Ishikawa (cell line): ENCODE results near the gene APPL2.
A peak's percentile ranks its signal among the peaks of the same experiment; 100 is the strongest.

Source experiments
- CEBPB ChIP-seq: IDR thresholded peaks from 2 replicates; pipeline ENCODE4 v1.6.1; 2012
- CREB1 ChIP-seq: IDR thresholded peaks from 2 replicates; pipeline ENCODE4 v1.6.1; 2012; ENCODE audit warnings: low read depth
- EGR1 ChIP-seq: IDR thresholded peaks from 2 replicates; pipeline ENCODE4 v1.6.1; 2012
- EP300 ChIP-seq: IDR thresholded peaks from 2 replicates; pipeline ENCODE4 v1.6.1; 2012; ENCODE audit warnings: borderline replicate concordance
- FOXM1 ChIP-seq: IDR thresholded peaks from 2 replicates; pipeline ENCODE4 v1.6.1; 2012; ENCODE audit warnings: low read depth, borderline replicate concordance
- NFIC ChIP-seq: IDR thresholded peaks from 2 replicates; pipeline ENCODE4 v1.6.1; 2012
- RAD21 ChIP-seq: IDR thresholded peaks from 2 replicates; pipeline ENCODE4 v1.6.1; 2012; ENCODE audit warnings: low read depth
- TAF1 ChIP-seq: IDR thresholded peaks from 2 replicates; pipeline ENCODE4 v1.6.1; 2012; ENCODE audit warnings: low read depth, mild to moderate bottlenecking
- TCF12 ChIP-seq: IDR thresholded peaks from 2 replicates; pipeline ENCODE4 v1.6.1; 2012; ENCODE audit warnings: low read depth
- TEAD4 ChIP-seq: IDR thresholded peaks from 2 replicates; pipeline ENCODE4 v1.6.1; 2012
- YY1 ChIP-seq: IDR thresholded peaks from 2 replicates; pipeline ENCODE4 v1.6.1; 2012; ENCODE audit warnings: low read depth
- ZBTB7A ChIP-seq: IDR thresholded peaks from 2 replicates; pipeline ENCODE4 v1.6.1; 2012; ENCODE audit warnings: low read depth
- TF ChIP-seq, protein P1 (sequence below): IDR thresholded peaks from 2 replicates; pipeline ENCODE4 v1.6.1; 2012
- TF ChIP-seq, protein P2 (sequence below): IDR thresholded peaks from 2 replicates; pipeline ENCODE4 v1.6.1; 2012; ENCODE audit warnings: low read depth, mild to moderate bottlenecking
- TF ChIP-seq, protein P3 (sequence below): IDR thresholded peaks from 2 replicates; pipeline ENCODE4 v1.6.1; 2012

APPL2 gene

DNA sequence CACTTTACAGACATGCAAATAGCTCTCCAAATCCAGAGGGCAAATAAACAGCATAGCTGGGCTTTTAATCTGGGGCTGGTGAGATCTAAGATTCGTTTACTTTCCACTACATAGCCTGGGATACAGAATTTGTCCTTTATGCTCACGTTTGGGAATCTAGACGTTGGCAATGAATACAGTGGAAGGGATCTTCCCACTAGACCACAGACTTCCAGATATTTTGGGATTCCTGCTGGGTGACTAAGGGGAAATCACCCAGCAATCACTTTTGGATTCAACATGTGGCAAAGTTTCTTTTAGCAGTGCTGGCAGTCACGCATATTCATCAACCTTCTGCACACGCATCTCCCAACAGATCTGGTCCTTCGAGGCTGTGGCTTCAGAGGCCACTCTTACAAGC lies 23.5 kb downstream of the APPL2 start:
- no peak for TF ChIP-seq EGR1
- TF ChIP-seq CEBPB, result no peak
- TF ChIP-seq TCF12, result no peak
- TF ChIP-seq FOXM1, result no peak
- TF ChIP-seq, protein P1, sequence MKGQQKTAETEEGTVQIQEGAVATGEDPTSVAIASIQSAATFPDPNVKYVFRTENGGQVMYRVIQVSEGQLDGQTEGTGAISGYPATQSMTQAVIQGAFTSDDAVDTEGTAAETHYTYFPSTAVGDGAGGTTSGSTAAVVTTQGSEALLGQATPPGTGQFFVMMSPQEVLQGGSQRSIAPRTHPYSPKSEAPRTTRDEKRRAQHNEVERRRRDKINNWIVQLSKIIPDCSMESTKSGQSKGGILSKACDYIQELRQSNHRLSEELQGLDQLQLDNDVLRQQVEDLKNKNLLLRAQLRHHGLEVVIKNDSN, result no peak
- TF ChIP-seq YY1, result no peak

GRCh38 chr12:105209091-105209490 lies 26.9 kb downstream of the APPL2 start:
- no peak for TF ChIP-seq EP300

GRCh38 chr12:105206686-105207374 lies 29.1 kb downstream of the APPL2 start:
- TF ChIP-seq, protein P2, sequence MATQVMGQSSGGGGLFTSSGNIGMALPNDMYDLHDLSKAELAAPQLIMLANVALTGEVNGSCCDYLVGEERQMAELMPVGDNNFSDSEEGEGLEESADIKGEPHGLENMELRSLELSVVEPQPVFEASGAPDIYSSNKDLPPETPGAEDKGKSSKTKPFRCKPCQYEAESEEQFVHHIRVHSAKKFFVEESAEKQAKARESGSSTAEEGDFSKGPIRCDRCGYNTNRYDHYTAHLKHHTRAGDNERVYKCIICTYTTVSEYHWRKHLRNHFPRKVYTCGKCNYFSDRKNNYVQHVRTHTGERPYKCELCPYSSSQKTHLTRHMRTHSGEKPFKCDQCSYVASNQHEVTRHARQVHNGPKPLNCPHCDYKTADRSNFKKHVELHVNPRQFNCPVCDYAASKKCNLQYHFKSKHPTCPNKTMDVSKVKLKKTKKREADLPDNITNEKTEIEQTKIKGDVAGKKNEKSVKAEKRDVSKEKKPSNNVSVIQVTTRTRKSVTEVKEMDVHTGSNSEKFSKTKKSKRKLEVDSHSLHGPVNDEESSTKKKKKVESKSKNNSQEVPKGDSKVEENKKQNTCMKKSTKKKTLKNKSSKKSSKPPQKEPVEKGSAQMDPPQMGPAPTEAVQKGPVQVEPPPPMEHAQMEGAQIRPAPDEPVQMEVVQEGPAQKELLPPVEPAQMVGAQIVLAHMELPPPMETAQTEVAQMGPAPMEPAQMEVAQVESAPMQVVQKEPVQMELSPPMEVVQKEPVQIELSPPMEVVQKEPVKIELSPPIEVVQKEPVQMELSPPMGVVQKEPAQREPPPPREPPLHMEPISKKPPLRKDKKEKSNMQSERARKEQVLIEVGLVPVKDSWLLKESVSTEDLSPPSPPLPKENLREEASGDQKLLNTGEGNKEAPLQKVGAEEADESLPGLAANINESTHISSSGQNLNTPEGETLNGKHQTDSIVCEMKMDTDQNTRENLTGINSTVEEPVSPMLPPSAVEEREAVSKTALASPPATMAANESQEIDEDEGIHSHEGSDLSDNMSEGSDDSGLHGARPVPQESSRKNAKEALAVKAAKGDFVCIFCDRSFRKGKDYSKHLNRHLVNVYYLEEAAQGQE, result peak; percentile 68
- no peak for TF ChIP-seq FOXM1

- TF ChIP-seq, protein P2, result peak; percentile 72
- TF ChIP-seq CREB1, result no peak
These were observed 30.5 kb downstream of the APPL2 start for GRCh38 chr12:105205322-105206048.

DNA sequence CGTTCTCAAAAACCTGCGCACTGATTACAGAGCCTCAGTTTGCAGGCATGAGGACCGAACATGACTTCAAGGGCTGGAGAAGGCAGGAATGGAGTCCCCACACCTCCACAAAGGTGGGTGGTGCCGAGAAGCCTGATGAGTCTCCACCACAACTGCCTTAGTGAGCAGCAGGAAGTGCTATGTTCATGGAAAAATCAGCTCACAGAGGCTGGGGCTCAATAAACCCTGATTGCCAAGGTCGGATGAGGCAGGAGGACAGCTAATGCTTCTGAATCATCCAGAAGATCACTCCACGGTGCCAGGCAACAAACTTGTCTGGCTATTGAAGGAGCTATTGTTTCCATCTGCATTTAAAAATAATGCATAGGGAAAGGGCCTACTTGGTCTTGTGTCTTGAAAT lies 31.1 kb downstream of the APPL2 start:
- no peak for TF ChIP-seq EP300
- no peak for TF ChIP-seq FOXM1
- TF ChIP-seq CEBPB, result no peak
- no peak for TF ChIP-seq NFIC
- no peak for TF ChIP-seq RAD21
- TF ChIP-seq, protein P1, result no peak
- no peak for TF ChIP-seq TCF12
- TF ChIP-seq ZBTB7A, result no peak
- TF ChIP-seq EGR1, result no peak
- TF ChIP-seq, protein P2, result no peak
- TF ChIP-seq, protein P3, sequence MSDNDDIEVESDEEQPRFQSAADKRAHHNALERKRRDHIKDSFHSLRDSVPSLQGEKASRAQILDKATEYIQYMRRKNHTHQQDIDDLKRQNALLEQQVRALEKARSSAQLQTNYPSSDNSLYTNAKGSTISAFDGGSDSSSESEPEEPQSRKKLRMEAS, result no peak
- TF ChIP-seq CREB1, result no peak
- no peak for TF ChIP-seq TAF1
- TF ChIP-seq YY1, result no peak
- TF ChIP-seq TEAD4, result no peak
